PC-3 (cell line): Measurements from ENCODE around the gene CDKN3. TPM values are rescaled to one million over a fixed set of nuclear protein-coding genes. Genes with fewer than 3 reads are reported as not detected.

ENCODE experiments used
- ATAC-seq: fragments of 200-7000 bp; cut with Tn5 transposase; 2 replicates; pipeline ENCODE4 v1.9.1; 2020; ENCODE audit warnings: mild to moderate bottlenecking, moderate library complexity
- BruUV-seq: library from RNA; stranded (reverse); fragments of 400-500 nt; replicated peaks from 2 replicates; lab custom pipeline; 2021; lab: Mats Ljungman, UMichigan
- CTCF ChIA-PET: fragments of 300-600 bp; sonication (Branson Sonifier 250); formaldehyde crosslinking; loops from one replicate; lab custom pipeline; 2022; ENCODE audit warnings: antibody characterized with exemption; lab: Charles Lee
- POLR2A ChIA-PET: fragments of 300-600 bp; sonication (Branson Sonifier 250); formaldehyde crosslinking; loops from one replicate; lab custom pipeline; 2022; ENCODE audit warnings: antibody characterized with exemption; ENCODE audit not compliant: unreplicated experiment; lab: Charles Lee
- DNase-seq: peaks from one replicate; pipeline ENCODE4 v3.0.0-alpha.2; 2015
- H2AFZ ChIP-seq: fragments of 300-600 bp; sonication (generic); 2 replicates; pipeline ENCODE4 v1.6.0; 2016; ENCODE audit warnings: antibody characterized with exemption, low read length
- H3F3A ChIP-seq: fragments of 300-600 bp; sonication (generic); one replicate; pipeline ENCODE4 v1.6.0; 2017; ENCODE audit warnings: antibody characterized with exemption, low read length, control low read depth, mild to moderate bottlenecking; ENCODE audit not compliant: unreplicated experiment
- H3K27ac ChIP-seq: fragments of 300-600 bp; sonication (generic); 2 replicates; pipeline ENCODE4 v1.5.1; 2016; ENCODE audit warnings: mild to moderate bottlenecking, low read length
- H3K27me3 ChIP-seq: fragments of 300-600 bp; sonication (generic); 2 replicates; pipeline ENCODE4 v1.6.1; 2016; ENCODE audit warnings: low read length, mixed read lengths
- H3K36me3 ChIP-seq: fragments of 300-600 bp; sonication (generic); 2 replicates; pipeline ENCODE4 v1.6.1; 2016; ENCODE audit warnings: low read depth, mixed run types, low read length, mixed read lengths
- H3K4me1 ChIP-seq: fragments of 300-600 bp; sonication (generic); 2 replicates; pipeline ENCODE4 v1.5.1; 2016; ENCODE audit warnings: low read length; ENCODE audit not compliant: insufficient read depth
- H3K4me2 ChIP-seq: fragments of 300-600 bp; sonication (generic); 2 replicates; pipeline ENCODE4 v1.6.0; 2016; ENCODE audit warnings: low read length
- H3K4me3 ChIP-seq: fragments of 300-600 bp; sonication (generic); 2 replicates; pipeline ENCODE4 v1.5.1; 2016; ENCODE audit warnings: mild to moderate bottlenecking, low read length, mixed read lengths
- H3K79me2 ChIP-seq: fragments of 300-600 bp; sonication (generic); 2 replicates; pipeline ENCODE4 v1.6.1; 2017; ENCODE audit warnings: low read length, mixed read lengths
- H3K9ac ChIP-seq: fragments of 300-600 bp; sonication (generic); 2 replicates; pipeline ENCODE4 v1.6.0; 2016; ENCODE audit warnings: mild to moderate bottlenecking, low read length
- H3K9me2 ChIP-seq: fragments of 300-600 bp; sonication (generic); replicated peaks from 2 replicates; pipeline ENCODE4 v1.6.1; 2016; ENCODE audit warnings: mixed run types, low read length, mixed read lengths
- H3K9me3 ChIP-seq: fragments of 300-600 bp; sonication (generic); 2 replicates; pipeline ENCODE4 v1.6.1; 2016; ENCODE audit warnings: low read length, mixed read lengths
- H4K20me1 ChIP-seq: fragments of 300-600 bp; sonication (generic); 2 replicates; pipeline ENCODE4 v1.6.1; 2016; ENCODE audit warnings: low read length, mixed read lengths
- EZH2 ChIP-seq: fragments of 300-600 bp; sonication (generic); IDR thresholded peaks from one replicate; pipeline ENCODE4 v1.6.1; 2017; ENCODE audit warnings: antibody characterized with exemption, mild to moderate bottlenecking, low read length; ENCODE audit not compliant: unreplicated experiment
- EZH2phosphoT487 ChIP-seq: fragments of 300-600 bp; sonication (generic); IDR thresholded peaks from 2 replicates; pipeline ENCODE4 v1.6.1; 2018; ENCODE audit warnings: mild to moderate bottlenecking, antibody characterized with exemption, low read length, borderline replicate concordance
- intact Hi-C: fragments of 100-400 bp; cut with micrococcal nuclease; formaldehyde crosslinking; loops from 2 replicates; pipeline ENCODE4 v1.9.0; 2023
- total RNA-seq: library from RNA; depleted of rRNA; stranded (reverse); fragments of >200 nt; gene quantifications from 2 replicates; pipeline ENCODE4 v1.2.3, GENCODE V29; 2014
- TF ChIP-seq, protein P1 (sequence below): fragments of 300-600 bp; sonication (generic); conservative IDR thresholded peaks from 2 replicates; pipeline ENCODE4 v1.5.1; 2017; ENCODE audit warnings: antibody characterized with exemption, low read depth, mild to moderate bottlenecking, low read length

Gene CDKN3
- total RNA-seq, 1 experiment from 2014 or later = 434 TPM

- no peak overlapping the region for H3K9ac ChIP-seq
- ChIA-PET POLR2A (no interaction called here), CTCF (interaction anchor here (0.6 to 0.8 kb wide), 2 partner anchors 27 to 47 kb away, joined by 4 read pairs; no protein-coding TSS in a partner anchor)
- H3K4me1 ChIP-seq = no peaks in the 10 kb centered on the region
- no peaks in the 10 kb centered on the region for H3K9me2 ChIP-seq
- no peak overlapping the region for H3K4me3 ChIP-seq
- BruUV-seq = no TSS peak
- intact Hi-C loops = no loop called here
- H3F3A ChIP-seq = no peaks in the 10 kb centered on the region
- ATAC-seq (no peak), DNase-seq (no peak)
- no peak overlapping the region for H3K27ac ChIP-seq
- no peaks in the 10 kb centered on the region for H3K9me3 ChIP-seq
- H2AFZ ChIP-seq = no peak overlapping the region
- no peaks in the 10 kb centered on the region for H3K27me3 ChIP-seq
- H3K36me3 ChIP-seq = no peaks in the 10 kb centered on the region
- H3K4me2 ChIP-seq = no peak overlapping the region
- H3K79me2 ChIP-seq = no peaks in the 10 kb centered on the region
- TF ChIP-seq EZH2phosphoT487 = no peak
- no peak for TF ChIP-seq EZH2
- TF ChIP-seq, protein P1, sequence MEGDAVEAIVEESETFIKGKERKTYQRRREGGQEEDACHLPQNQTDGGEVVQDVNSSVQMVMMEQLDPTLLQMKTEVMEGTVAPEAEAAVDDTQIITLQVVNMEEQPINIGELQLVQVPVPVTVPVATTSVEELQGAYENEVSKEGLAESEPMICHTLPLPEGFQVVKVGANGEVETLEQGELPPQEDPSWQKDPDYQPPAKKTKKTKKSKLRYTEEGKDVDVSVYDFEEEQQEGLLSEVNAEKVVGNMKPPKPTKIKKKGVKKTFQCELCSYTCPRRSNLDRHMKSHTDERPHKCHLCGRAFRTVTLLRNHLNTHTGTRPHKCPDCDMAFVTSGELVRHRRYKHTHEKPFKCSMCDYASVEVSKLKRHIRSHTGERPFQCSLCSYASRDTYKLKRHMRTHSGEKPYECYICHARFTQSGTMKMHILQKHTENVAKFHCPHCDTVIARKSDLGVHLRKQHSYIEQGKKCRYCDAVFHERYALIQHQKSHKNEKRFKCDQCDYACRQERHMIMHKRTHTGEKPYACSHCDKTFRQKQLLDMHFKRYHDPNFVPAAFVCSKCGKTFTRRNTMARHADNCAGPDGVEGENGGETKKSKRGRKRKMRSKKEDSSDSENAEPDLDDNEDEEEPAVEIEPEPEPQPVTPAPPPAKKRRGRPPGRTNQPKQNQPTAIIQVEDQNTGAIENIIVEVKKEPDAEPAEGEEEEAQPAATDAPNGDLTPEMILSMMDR = no peak
- H4K20me1 ChIP-seq = no peaks in the 10 kb centered on the region
These were observed 15.0 kb upstream of the CDKN3 start for GRCh38 chr14:54381821-54382220.

GRCh38 chr14:54383835-54384234 lies 13.0 kb upstream of the CDKN3 start:
- Histone ChIP-seq H3F3A (no peaks in the 10 kb centered on the region), H3K9ac (no peak overlapping the region), H3K4me3 (no peak overlapping the region), H3K36me3 (no peaks in the 10 kb centered on the region), H3K4me2 (no peak overlapping the region), H3K79me2 (no peaks in the 10 kb centered on the region), H4K20me1 (no peaks in the 10 kb centered on the region), H2AFZ (no peak overlapping the region), H3K27ac (no peak overlapping the region), H3K27me3 (no peaks in the 10 kb centered on the region), H3K9me2 (no peaks in the 10 kb centered on the region), H3K4me1 (no peaks in the 10 kb centered on the region), H3K9me3 (no peaks in the 10 kb centered on the region)
- ATAC-seq = no peak
- ChIA-PET POLR2A (no interaction called here), CTCF (no interaction called here)
- intact Hi-C loops = no loop called here
- TF ChIP-seq, protein P1 = no peak
- TF ChIP-seq EZH2phosphoT487 (no peak), EZH2 (no peak)
- no peak for DNase-seq
- no TSS peak for BruUV-seq

GRCh38 chr14:54385556-54385955 lies 11.3 kb upstream of the CDKN3 start:
- Histone ChIP-seq H4K20me1 (no peaks in the 10 kb centered on the region), H3K79me2 (no peaks in the 10 kb centered on the region), H3K36me3 (no peaks in the 10 kb centered on the region), H3K9me2 (no peaks in the 10 kb centered on the region), H3K4me3 (no peak overlapping the region), H2AFZ (no peak overlapping the region), H3K4me2 (no peak overlapping the region), H3K27ac (no peak overlapping the region), H3K4me1 (no peaks in the 10 kb centered on the region), H3F3A (no peaks in the 10 kb centered on the region), H3K9ac (no peak overlapping the region), H3K9me3 (no peaks in the 10 kb centered on the region), H3K27me3 (no peaks in the 10 kb centered on the region)
- DNase-seq (no peak), ATAC-seq (no peak)
- intact Hi-C loops = no loop called here
- ChIA-PET CTCF (no interaction called here), POLR2A (interaction anchor here (0.7 kb wide), 1 partner anchor 11 kb away, joined by 3 read pairs; the partner anchor contains the start of gene CDKN3)
- TF ChIP-seq EZH2 = no peak
- TF ChIP-seq, protein P1 = no peak
- TF ChIP-seq EZH2phosphoT487 = no peak
- BruUV-seq = no TSS peak
